ENCODE measurements around the gene ZCCHC4. TPM values are rescaled to one million over a fixed set of nuclear protein-coding genes. Genes with fewer than 3 reads are reported as not detected.

ZCCHC4 gene
- total and polyA plus RNA-seq, 7 donors, result 4.4 to 12.9 (median 6.6) TPM

GRCh38 chr4:25402521-25402920 lies 89.9 kb downstream of the ZCCHC4 start:
- no peaks in the 10 kb centered on the region for H3K4me1 ChIP-seq
- no peaks in the 10 kb centered on the region for H3K9me3 ChIP-seq
- TF ChIP-seq, protein P1, sequence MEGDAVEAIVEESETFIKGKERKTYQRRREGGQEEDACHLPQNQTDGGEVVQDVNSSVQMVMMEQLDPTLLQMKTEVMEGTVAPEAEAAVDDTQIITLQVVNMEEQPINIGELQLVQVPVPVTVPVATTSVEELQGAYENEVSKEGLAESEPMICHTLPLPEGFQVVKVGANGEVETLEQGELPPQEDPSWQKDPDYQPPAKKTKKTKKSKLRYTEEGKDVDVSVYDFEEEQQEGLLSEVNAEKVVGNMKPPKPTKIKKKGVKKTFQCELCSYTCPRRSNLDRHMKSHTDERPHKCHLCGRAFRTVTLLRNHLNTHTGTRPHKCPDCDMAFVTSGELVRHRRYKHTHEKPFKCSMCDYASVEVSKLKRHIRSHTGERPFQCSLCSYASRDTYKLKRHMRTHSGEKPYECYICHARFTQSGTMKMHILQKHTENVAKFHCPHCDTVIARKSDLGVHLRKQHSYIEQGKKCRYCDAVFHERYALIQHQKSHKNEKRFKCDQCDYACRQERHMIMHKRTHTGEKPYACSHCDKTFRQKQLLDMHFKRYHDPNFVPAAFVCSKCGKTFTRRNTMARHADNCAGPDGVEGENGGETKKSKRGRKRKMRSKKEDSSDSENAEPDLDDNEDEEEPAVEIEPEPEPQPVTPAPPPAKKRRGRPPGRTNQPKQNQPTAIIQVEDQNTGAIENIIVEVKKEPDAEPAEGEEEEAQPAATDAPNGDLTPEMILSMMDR (IDR thresholded peaks at IDR 0.05), result no peak
- 93 to 100% (median 97%) methylated on average over 1 of the region's 1 CpG for WGBS, 3 donors
- no peak overlapping the region for H3K27ac ChIP-seq
- ATAC-seq (no peak), DNase-seq (no peak)
- H3K4me3 ChIP-seq, result no peak overlapping the region
- intact Hi-C loops (cut with DNase I), result no loop called here
- no peaks in the 10 kb centered on the region for H3K27me3 ChIP-seq (ENCODE audit: insufficient read depth in 3 of 3, low read length in 2 of 3)
- H3K36me3 ChIP-seq (ENCODE audit: insufficient read depth in 1 of 2, low read depth in 1 of 2), result peaks cover 4 to 98% of the 10 kb centered on the region in 2 donors

DNA sequence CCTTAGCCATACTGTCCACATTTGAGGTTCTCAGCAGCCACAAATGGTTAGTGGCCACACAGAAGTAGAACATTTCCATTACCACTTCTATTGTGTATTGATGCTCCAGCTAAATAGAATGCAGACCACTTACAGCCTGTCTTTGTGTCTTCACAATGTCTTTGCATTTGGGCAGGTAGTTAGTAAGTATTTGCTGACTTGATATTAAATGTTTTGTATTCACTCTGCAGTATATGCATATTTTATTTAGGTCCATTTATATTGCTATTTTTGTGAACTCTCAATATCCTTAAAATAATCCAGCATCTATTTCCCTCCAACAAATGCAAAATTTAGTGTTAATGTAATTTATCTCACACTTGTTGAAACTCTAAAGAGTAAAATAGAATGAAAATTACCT lies 91.1 kb downstream of the ZCCHC4 start:
- Histone ChIP-seq H3K27me3 (ENCODE audit: insufficient read depth in 3 of 3, low read length in 2 of 3) (no peaks in the 10 kb centered on the region), H3K4me1 (no peaks in the 10 kb centered on the region), H3K9me3 (no peaks in the 10 kb centered on the region), H3K36me3 (ENCODE audit: insufficient read depth in 1 of 2, low read depth in 1 of 2) (peaks cover 4 to 98% of the 10 kb centered on the region in 2 donors), H3K4me3 (no peak overlapping the region), H3K27ac (no peak overlapping the region)
- intact Hi-C loops (cut with DNase I), result no loop called here
- ATAC-seq, result no peak
- DNase-seq, result no peak
- TF ChIP-seq, protein P1 (IDR thresholded peaks at IDR 0.05), result no peak

GRCh38 chr4:25405453-25405852 lies 92.9 kb downstream of the ZCCHC4 start:
- no peaks in the 10 kb centered on the region for H3K9me3 ChIP-seq
- 75 to 79% (median 77%) methylated on average over 2 of the region's 2 CpGs for WGBS, 3 donors
- intact Hi-C loops (cut with DNase I), result no loop called here
- no peak overlapping the region for H3K4me3 ChIP-seq
- H3K27me3 ChIP-seq (ENCODE audit: insufficient read depth in 3 of 3, low read length in 2 of 3), result no peaks in the 10 kb centered on the region
- H3K27ac ChIP-seq, result no peak overlapping the region
- TF ChIP-seq, protein P1 (IDR thresholded peaks at IDR 0.05), result no peak
- no peak for DNase-seq
- H3K36me3 ChIP-seq (ENCODE audit: insufficient read depth in 1 of 2, low read depth in 1 of 2), result peaks cover 2 to 100% of the 10 kb centered on the region in 2 donors
- no peak for ATAC-seq
- no peaks in the 10 kb centered on the region for H3K4me1 ChIP-seq

- no peak for DNase-seq
- no peaks in the 10 kb centered on the region for H3K9me3 ChIP-seq
- no peak for ATAC-seq
- intact Hi-C loops (cut with DNase I), result no loop called here
- WGBS, 3 donors, result 86 to 93% (median 93%) methylated on average over 5 of the region's 5 CpGs
- no peaks in the 10 kb centered on the region for H3K27me3 ChIP-seq (ENCODE audit: insufficient read depth in 3 of 3, low read length in 2 of 3)
- TF ChIP-seq, protein P1 (IDR thresholded peaks at IDR 0.05), result no peak
- no peak overlapping the region for H3K4me3 ChIP-seq
- no peak overlapping the region for H3K27ac ChIP-seq
- peaks cover 9 to 100% of the 10 kb centered on the region in 2 donors for H3K36me3 ChIP-seq (ENCODE audit: insufficient read depth in 1 of 2, low read depth in 1 of 2)
- no peaks in the 10 kb centered on the region for H3K4me1 ChIP-seq
These were observed 93.6 kb downstream of the ZCCHC4 start for GRCh38 chr4:25406081-25406692.
